HEK293T (cell line): Measurements from ENCODE around the gene MAFG.

ENCODE experiments used
- CTCF ChIA-PET: fragments of 350-600 bp; formaldehyde crosslinking; extraction: SDS; loops from one replicate; lab custom pipeline; 2021; ENCODE audit warnings: antibody characterized with exemption, inconsistent platforms; lab: Yijun Ruan, JAX
- POLR2A ChIA-PET: fragments of 350-600 bp; formaldehyde crosslinking; extraction: SDS; loops from one replicate; lab custom pipeline; 2020; ENCODE audit warnings: antibody characterized with exemption, inconsistent platforms; lab: Yijun Ruan, JAX
- DNase-seq: peaks from one replicate; pipeline ENCODE4 v3.0.0; 2012; ENCODE audit warnings: mixed read lengths; ENCODE audit errors: extremely low spot score
- ARNT ChIP-seq: fragments of 450-650 bp; IDR thresholded peaks from 2 replicates; pipeline ENCODE4 v1.6.1; 2017; ENCODE audit warnings: mild to moderate bottlenecking
- BHLHE40 ChIP-seq: fragments of 450-650 bp; IDR thresholded peaks from 2 replicates; pipeline ENCODE4 v1.6.1; 2016; ENCODE audit warnings: mild to moderate bottlenecking, moderate library complexity, borderline replicate concordance
- CTBP1 ChIP-seq: fragments of 450-650 bp; IDR thresholded peaks from 2 replicates; pipeline ENCODE4 v1.6.1; 2016; ENCODE audit warnings: borderline replicate concordance
- ELF4 ChIP-seq: fragments of 450-650 bp; IDR thresholded peaks from 2 replicates; pipeline ENCODE4 v1.6.1; 2017; ENCODE audit warnings: antibody characterized with exemption
- FOXA1 ChIP-seq: fragments of 450-650 bp; IDR thresholded peaks from 2 replicates; pipeline ENCODE4 v1.6.1; 2016; ENCODE audit warnings: mild to moderate bottlenecking
- FOXK2 ChIP-seq: fragments of 450-650 bp; IDR thresholded peaks from 2 replicates; pipeline ENCODE4 v1.6.1; 2016; ENCODE audit warnings: mild to moderate bottlenecking
- FOXM1 ChIP-seq: fragments of 450-650 bp; IDR thresholded peaks from 2 replicates; pipeline ENCODE4 v1.6.1; 2017; ENCODE audit warnings: mild to moderate bottlenecking, borderline replicate concordance
- HDGF ChIP-seq: fragments of 450-650 bp; IDR thresholded peaks from 2 replicates; pipeline ENCODE4 v1.6.1; 2017; ENCODE audit warnings: antibody characterized with exemption, borderline replicate concordance
- L3MBTL2 ChIP-seq: fragments of 450-650 bp; conservative IDR thresholded peaks from 2 replicates; pipeline ENCODE4 v1.6.1; 2016; ENCODE audit warnings: mild to moderate bottlenecking
- LEF1 ChIP-seq: fragments of 450-650 bp; IDR thresholded peaks from 2 replicates; pipeline ENCODE4 v1.6.1; 2017; ENCODE audit warnings: mild to moderate bottlenecking, borderline replicate concordance
- NFRKB ChIP-seq: fragments of 450-650 bp; IDR thresholded peaks from 2 replicates; pipeline ENCODE4 v1.6.1; 2016; ENCODE audit warnings: mild to moderate bottlenecking, moderate library complexity
- SP1 ChIP-seq: fragments of 450-650 bp; IDR thresholded peaks from 2 replicates; pipeline ENCODE4 v1.6.1; 2017
- SUZ12 ChIP-seq: fragments of 450-650 bp; IDR thresholded peaks from 2 replicates; pipeline ENCODE4 v1.6.1; 2016; ENCODE audit warnings: mild to moderate bottlenecking
- TARDBP ChIP-seq: fragments of 450-650 bp; IDR thresholded peaks from 2 replicates; pipeline ENCODE4 v1.6.1; 2016
- ZNF384 ChIP-seq: fragments of 450-650 bp; IDR thresholded peaks from 2 replicates; pipeline ENCODE4 v1.6.1; 2016
- TF ChIP-seq, protein P1 (sequence below): fragments of 450-650 bp; IDR thresholded peaks from 2 replicates; pipeline ENCODE4 v1.6.1; 2016

The MAFG gene

DNA sequence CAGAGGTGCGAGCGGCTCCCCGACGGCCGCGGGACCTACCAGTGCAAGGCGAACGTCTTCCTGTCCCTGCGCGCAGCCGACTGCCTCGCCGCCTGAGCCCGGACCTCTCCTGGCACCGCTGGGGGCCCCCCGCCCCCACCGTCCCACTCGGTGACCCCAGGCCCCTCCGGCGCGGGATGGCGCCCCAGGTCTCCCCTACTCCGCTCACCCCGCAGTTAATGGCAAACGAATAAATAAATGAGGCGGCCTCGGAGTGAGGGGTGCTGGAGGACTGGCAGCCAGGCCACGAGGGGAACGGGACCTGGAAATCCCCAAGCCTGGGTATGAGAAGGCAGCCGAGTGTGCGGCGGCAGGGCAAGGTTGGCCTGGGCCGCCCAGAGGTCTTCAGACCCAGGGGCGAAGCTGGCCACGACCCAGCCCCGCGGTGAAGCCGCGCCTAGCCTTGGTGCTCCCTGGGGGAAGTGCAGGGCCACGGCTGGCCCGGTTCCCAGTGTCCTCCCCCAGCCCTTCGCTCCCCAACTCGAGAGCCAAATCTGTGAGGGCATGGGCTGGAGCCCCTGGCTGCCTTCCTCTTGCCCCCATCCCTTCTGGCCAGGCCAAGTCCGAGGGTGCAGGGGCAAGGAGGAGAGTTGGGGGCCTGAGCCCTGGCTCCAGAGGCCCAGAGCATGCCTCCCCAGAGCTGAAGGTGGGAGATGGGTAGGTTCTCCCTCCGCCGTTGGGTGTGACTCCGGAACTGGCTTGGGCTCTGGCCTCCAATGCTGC is 24.7 kb downstream of the MAFG start:
- no peak for DNase-seq
- ChIA-PET POLR2A (interaction anchor here (1.0 kb wide), 1 partner anchor 33 kb away, joined by 5 read pairs; no protein-coding TSS in a partner anchor), CTCF (no interaction called here)
- TF ChIP-seq ELF4, result no peak
- no peak for TF ChIP-seq L3MBTL2
- no peak for TF ChIP-seq LEF1
- no peak for TF ChIP-seq FOXK2
- no peak for TF ChIP-seq NFRKB
- no peak for TF ChIP-seq BHLHE40
- no peak for TF ChIP-seq CTBP1
- no peak for TF ChIP-seq ARNT
- TF ChIP-seq HDGF, result no peak

DNA sequence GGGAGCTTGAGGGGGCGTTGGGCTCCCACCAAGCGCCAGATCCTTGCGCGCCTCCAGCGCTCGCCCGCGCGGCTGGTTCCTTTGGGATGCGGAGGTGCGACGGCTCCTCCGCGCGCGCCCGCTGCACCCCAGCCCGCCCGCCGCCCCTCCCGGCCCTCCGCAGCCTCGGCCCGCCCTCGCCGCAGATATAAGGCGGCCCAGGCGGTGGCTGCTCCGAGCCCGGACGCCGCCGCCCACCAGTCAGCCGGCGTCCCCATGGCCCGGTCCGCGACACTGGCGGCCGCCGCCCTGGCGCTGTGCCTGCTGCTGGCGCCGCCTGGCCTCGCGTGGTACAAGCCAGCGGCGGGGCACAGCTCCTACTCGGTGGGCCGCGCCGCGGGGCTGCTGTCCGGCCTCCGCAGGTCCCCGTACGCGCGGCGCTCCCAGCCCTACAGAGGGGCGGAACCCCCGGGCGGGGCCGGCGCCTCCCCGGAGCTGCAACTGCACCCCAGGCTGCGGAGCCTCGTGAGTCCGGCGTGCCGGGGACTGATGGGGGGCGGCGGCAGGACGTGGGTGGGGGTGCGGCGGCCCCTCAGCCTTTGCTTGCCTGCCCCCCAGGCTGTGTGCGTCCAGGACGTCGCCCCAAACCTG is 25.4 kb downstream of the MAFG start, which contains the start of gene NPB:
NPB (plus strand) TSS at position 216 of the 630 bp plus-strand sequence; CDS start at position 256, 40 bp downstream.
- CTCF ChIA-PET, result no interaction called here
- POLR2A ChIA-PET, result no interaction called here
- no peak for TF ChIP-seq FOXA1
- TF ChIP-seq TARDBP, result no peak
- no peak for TF ChIP-seq FOXK2
- TF ChIP-seq SP1, result no peak
- no peak for TF ChIP-seq SUZ12
- no peak for TF ChIP-seq LEF1
- TF ChIP-seq CTBP1, result no peak
- TF ChIP-seq ELF4, result no peak
- no peak for TF ChIP-seq HDGF
- no peak for TF ChIP-seq ZNF384
- TF ChIP-seq, protein P1, sequence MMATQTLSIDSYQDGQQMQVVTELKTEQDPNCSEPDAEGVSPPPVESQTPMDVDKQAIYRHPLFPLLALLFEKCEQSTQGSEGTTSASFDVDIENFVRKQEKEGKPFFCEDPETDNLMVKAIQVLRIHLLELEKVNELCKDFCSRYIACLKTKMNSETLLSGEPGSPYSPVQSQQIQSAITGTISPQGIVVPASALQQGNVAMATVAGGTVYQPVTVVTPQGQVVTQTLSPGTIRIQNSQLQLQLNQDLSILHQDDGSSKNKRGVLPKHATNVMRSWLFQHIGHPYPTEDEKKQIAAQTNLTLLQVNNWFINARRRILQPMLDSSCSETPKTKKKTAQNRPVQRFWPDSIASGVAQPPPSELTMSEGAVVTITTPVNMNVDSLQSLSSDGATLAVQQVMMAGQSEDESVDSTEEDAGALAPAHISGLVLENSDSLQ, result no peak
- TF ChIP-seq FOXM1, result no peak
- no peak for TF ChIP-seq NFRKB
- no peak for TF ChIP-seq BHLHE40
- TF ChIP-seq ARNT, result no peak
- TF ChIP-seq L3MBTL2, result no peak
- DNase-seq, result no peak

DNA sequence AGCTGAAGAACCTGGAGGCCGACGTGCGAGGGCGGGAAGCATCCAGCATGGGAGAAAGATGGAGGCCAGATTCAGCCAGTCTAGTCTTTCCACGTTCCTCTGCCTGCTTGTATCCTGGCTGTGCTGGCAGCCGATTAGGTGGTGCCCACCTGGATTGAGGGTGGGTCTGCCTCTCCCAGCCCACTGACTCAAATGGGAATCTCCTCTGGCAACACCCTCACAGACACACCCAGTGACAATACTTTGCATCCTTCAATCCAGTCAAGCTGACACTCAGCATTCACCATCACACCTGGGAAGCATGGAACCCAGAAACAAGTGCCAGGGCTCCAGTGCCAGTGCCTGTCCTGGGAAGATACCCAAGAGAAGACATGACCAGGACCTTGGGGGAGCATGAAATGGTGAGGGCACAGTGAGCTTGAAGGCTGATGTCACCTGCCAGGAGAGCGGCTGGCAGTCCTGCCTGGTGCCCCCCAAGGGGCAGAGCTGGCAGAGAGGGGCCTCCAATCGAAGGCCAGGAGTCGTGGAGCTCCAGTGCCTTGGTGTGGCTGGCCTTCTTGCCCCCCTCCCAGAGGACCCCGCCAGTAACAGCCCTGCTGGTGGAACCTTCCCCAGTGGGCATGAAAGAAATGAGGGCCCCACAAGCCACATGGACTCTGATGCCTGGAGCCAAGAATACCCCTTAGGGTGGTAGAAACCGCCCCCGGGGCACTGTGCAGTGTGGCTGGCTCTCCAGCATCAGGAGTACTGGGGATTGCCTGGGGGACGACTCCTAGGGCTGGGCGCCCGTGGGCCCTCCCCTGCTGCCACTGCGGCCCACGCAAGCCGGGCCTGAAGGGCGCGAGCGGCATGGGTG is 26.1 kb downstream of the MAFG start:
- DNase-seq, result no peak
- TF ChIP-seq NFRKB (no peak), CTBP1 (no peak), SP1 (no peak), HDGF (no peak), L3MBTL2 (no peak), BHLHE40 (no peak), ELF4 (no peak), TARDBP (no peak), ARNT (no peak), FOXK2 (no peak), SUZ12 (no peak), FOXA1 (no peak), ZNF384 (no peak), FOXM1 (no peak)
- TF ChIP-seq, protein P1, result no peak
- ChIA-PET POLR2A (no interaction called here), CTCF (no interaction called here)

DNA sequence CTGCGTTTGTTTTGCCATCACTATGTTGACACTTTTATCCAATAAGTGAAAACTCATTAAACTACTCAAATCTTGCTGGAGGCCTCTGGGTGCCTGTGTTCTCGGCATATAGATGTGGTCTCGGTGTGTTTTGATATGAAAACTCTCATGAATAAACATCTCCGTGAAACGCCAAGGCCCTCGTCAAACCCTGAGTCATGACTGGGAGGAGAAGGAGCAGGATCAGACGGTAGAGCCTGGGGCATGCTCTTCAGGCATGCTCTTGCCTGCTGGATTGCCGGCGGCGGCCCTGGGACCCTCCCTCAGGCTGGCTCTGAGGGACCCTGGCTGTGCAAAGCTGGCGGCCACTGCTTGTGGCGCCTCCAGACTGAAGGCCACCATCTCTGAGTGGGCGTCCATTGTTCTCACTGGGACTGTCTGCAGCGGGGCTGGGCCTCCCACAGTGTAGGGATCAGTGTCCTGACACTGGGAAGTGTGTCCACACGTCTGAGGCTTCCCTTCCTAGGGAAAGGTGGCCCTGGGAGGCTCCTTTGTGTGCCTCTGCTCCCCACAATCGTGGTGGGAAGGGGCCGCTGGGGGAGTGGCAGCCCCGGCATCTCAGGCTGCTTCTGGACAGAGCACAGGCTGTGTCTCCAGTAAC is 27.2 kb downstream of the MAFG start:
- ChIA-PET POLR2A (no interaction called here), CTCF (no interaction called here)
- TF ChIP-seq ZNF384 (no peak), FOXM1 (no peak), CTBP1 (no peak), NFRKB (no peak), LEF1 (no peak), BHLHE40 (no peak), SUZ12 (no peak), ELF4 (no peak), FOXK2 (no peak), ARNT (no peak), HDGF (no peak), TARDBP (no peak)
- TF ChIP-seq, protein P1, result no peak
- no peak for DNase-seq

DNA sequence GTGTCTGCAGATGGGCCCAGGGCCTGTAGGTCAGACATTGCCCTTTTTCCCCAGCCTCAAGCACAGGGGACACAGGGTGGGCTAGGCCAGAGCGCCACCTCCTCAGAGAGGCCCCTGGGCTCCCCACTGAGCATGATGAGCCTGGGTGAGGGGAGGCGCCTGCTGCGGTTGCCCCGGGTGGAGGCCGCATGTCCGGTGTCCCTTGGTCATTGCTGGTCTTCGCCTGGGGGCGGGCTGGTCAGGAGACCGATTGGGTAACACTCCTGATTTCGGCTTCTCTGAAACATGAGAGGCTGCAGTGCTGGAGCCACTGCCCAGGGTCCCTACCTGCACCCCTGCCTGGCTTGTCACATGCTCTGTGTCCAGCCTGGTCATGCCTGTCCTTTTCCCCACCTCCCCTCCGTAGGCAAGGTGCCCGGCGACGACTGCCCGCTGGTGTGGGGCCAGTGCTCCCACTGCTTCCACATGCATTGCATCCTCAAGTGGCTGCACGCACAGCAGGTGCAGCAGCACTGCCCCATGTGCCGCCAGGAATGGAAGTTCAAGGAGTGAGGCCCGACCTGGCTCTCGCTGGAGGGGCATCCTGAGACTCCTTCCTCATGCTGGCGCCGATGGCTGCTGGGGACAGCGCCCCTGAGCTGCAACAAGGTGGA is 27.9 kb downstream of the MAFG start:
- no peak for TF ChIP-seq ZNF384
- no peak for TF ChIP-seq FOXK2
- no peak for TF ChIP-seq SUZ12
- no peak for TF ChIP-seq ARNT
- POLR2A ChIA-PET, result no interaction called here
- CTCF ChIA-PET, result no interaction called here
- DNase-seq, result no peak
